NCI-H1092 treated with DMSO at 0.1 percent for 48 hours (cell line): ENCODE results near the gene BICRAL.
"Not testable (repeated sequence)": the region's sequence is repeated elsewhere in the genome, so short reads cannot be mapped to it uniquely, and the experiment has no call there.

ENCODE experiments used
- DNase-seq: peaks from one replicate; lab custom pipeline; 2025; lab: John Stamatoyannopoulos, UW

BICRAL gene

DNA sequence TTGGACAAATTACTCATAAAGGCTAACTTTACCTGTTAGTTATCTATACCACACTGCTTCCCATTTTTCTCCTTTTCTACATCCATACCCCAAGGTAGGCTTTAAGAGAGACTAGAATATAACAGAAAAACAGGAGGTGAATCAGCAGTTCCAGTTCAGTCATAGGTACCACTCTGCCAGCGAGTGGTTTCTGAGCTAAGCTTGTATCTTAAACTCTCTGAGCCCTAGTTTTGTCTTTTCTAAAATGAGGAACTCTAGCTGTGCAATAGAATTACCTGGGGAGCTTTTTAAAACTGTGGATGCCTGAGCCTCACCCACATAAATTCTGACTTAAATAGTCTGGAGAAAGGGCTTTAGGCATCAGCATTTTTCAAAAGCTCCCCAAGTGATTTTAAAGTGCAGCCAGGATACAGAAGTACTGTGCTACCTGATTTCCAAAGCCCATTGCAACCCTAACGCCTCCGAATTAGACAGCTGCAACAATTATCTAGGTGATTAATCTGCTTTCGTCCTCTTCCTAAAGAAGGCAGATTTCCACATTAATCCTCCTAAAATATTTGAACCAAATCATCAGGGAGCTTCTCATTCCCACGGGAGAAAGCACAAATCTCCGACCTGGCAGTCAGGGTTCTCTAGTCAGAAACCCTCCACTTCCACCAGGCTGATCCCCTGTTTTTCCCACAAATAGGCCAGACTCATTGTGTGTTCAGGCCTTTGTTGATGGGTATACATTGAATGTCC lies 60.2 kb downstream of the BICRAL start:
- DNase-seq = no peak

- no peak for DNase-seq
These were observed 63.5 kb downstream of the BICRAL start for GRCh38 chr6:42845327-42845694.

DNA sequence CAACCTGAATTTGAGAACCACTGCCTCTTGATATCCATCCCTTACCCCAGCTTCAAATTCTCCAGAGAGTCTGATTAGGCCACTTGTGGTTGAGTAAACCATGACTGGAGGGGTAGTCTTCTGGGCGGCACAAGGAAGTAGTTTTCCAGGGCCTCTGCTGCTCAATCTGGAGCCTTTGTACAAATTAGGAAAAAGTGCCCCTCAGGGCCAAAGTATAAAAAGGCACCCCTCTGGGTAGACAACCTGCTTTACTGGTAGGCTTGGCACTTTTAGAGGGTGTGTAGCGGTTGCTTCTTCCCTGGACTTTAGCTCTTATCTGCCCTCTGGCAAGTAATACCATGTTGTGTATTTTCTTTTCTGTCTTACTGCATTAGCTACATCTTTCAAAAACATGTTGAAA lies 64.7 kb downstream of the BICRAL start:
- no peak for DNase-seq

DNA sequence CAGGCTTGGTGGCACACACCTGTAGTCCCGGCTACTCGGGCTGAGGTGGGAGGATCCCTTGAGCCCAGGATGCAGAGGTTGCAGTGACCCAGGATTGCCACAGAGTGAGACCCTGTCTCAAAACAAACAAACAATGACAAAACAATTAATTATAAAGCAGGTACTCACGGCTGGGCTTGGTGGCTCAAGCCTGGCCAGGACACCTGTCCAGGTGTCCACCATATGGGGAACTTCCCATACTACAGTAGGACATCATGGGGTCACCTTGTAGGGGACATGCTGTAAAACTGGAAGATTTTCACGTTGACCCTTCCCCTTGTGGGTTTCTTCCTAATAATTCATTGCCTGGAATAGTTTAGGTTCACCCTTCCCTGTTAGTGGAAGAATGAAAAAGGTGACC lies 66.8 kb downstream of the BICRAL start:
- no peak for DNase-seq

DNA sequence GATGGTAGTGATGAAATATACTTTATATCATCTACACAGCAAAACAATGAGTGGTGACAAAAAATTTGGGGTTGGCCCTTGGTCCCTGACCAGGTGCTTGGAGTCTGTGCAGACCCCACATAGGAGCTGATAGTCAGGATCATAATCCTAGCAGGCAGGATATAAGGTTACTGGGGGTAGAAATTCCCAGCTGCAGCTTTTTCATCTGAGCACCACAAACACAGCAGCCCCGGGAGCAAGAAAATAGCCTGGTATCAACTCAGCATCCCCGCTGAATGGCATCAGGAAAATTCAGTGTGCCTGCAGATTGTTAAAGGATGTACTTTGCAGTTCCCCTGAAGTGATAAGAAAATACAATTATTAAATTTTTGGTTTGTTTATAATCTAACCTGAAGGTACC lies 69.7 kb downstream of the BICRAL start:
- no peak for DNase-seq

GRCh38 chr6:42860036-42860435 lies 78.2 kb downstream of the BICRAL start:
- no peak for DNase-seq

- DNase-seq = no peak
These were observed 78.6 kb downstream of the BICRAL start for GRCh38 chr6:42860481-42860880.

- DNase-seq = no peak
These were observed 82.8 kb downstream of the BICRAL start for GRCh38 chr6:42864602-42865001.

GRCh38 chr6:42870145-42870936 lies 88.5 kb downstream of the BICRAL start:
- DNase-seq = no peak

- DNase-seq = no peak
These were observed 89.9 kb downstream of the BICRAL start for GRCh38 chr6:42871711-42872110.

DNA sequence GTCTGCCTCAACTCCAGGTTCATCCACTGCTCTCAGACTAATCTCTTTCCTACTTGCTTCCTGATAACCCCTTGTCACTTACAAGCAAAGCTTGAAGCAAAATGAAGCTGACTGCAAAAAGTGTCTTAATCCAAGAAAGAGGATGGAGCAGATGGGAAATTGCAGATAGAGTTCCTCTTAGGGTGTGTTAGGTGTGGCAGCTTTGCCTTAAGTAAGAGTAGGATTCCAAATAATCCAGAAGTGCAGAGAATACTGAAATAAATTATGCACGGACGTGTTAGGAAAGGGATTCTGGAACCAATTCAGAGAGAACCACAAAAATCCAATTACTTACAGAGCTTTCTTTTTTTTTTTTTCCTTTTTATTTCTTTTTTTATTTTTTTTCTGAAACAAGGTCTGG lies 91.5 kb downstream of the BICRAL start:
- DNase-seq = no peak

DNA sequence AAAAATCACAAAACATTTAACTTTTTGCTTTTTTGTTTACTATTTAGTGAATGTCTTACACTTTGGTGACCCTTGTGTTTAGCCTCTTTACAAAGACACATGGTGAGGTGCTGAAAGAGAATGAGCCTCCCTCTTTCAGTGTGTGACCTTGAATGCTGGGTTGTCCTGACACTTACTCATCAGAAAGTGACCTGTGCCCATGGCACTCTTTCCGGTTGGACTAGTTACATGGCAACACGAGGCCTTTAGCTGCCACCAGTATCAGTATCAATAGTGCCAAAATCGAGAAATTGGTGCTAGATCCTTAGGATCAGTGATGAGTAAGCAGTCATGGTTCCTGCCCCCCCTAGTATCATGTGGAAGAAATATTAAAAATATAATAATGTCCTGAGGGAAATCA lies 95.8 kb downstream of the BICRAL start:
- no peak for DNase-seq

DNA sequence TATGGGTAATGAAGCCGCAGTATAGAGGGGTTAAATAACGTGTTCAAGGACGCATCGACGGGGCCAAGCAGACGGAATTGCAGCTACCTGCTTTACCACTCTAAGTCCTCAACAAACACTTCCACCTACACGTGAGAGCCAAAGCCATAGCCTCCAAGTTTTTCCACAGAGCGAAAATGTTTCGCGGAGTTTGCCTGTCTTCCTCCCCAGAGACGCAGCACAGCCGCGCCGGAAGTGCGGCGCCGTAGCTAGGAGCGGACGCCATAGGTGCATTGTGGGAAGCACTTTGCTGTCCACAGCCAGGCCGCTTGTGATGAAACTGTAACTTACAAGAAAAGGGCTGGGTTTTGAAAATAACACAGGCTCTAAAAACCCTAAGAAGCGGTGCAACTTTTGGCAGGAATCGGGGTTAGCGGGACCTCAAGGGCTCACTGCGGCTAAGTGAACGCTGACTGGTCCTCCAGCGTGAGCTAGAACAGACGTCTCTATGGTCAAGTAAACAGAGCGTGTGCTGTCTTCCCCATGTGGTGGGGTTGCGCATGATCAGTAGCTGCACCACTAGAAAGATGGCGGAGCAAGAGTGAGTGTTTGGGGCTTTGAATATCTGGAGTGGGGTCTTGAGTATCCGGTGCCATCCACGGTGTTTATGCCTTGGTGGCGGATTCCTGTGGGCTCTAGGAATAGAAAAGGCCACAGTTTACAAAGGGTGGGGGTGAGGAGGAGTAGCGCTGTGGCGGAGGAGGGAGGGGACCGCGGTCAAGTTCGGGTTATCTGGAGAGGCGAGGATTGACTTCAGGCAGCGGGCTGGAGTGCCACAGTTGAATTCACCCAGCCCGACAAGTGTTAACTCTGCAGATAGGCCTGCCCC lies 97.8 kb downstream of the BICRAL start, which contains the start of gene RPL7L1:
TSS of gene RPL7L1 (plus strand) at position 245 of the 868 bp plus-strand sequence. CDS start at position 540, 295 bp downstream.
- DNase-seq = peak; percentile 94

DNA sequence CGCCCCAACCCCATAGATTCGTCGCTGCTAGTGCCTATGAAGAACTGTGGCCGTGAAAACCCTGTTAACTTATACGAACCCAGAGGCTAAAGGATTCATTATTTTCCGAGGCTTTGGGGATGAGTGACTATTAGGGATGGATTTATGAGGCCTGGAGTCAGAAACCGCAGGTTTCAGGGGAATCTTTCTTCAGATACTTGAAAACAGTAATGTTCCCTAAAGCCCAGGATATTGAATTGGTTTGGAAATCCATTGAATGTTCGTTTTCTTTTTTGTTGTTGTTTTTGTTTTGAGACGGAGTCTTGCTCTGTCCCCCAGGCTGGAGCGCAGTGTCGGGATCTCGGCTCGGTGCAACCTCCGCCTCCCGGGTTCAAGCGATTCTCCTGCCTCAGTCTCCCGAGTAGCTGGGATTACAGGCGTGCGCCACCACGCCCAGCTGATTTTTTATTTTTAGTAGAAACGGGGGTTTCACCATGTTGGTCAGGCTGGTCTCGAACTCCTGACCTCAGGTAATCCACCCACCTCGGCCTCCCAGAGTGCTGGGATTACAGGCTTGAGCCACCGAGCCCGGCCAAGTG lies 98.5 kb downstream of the BICRAL start:
- not testable (repeated sequence) for DNase-seq

GRCh38 chr6:42880871-42881270 lies 99.0 kb downstream of the BICRAL start:
- DNase-seq = not testable (repeated sequence)

GRCh38 chr6:42885702-42886101 lies 103.8 kb downstream of the BICRAL start:
- no peak for DNase-seq

- DNase-seq = not testable (repeated sequence)
These were observed 106.3 kb downstream of the BICRAL start for GRCh38 chr6:42888201-42888600.

- DNase-seq = no peak
These were observed 108.0 kb downstream of the BICRAL start for GRCh38 chr6:42889815-42890214.

DNA sequence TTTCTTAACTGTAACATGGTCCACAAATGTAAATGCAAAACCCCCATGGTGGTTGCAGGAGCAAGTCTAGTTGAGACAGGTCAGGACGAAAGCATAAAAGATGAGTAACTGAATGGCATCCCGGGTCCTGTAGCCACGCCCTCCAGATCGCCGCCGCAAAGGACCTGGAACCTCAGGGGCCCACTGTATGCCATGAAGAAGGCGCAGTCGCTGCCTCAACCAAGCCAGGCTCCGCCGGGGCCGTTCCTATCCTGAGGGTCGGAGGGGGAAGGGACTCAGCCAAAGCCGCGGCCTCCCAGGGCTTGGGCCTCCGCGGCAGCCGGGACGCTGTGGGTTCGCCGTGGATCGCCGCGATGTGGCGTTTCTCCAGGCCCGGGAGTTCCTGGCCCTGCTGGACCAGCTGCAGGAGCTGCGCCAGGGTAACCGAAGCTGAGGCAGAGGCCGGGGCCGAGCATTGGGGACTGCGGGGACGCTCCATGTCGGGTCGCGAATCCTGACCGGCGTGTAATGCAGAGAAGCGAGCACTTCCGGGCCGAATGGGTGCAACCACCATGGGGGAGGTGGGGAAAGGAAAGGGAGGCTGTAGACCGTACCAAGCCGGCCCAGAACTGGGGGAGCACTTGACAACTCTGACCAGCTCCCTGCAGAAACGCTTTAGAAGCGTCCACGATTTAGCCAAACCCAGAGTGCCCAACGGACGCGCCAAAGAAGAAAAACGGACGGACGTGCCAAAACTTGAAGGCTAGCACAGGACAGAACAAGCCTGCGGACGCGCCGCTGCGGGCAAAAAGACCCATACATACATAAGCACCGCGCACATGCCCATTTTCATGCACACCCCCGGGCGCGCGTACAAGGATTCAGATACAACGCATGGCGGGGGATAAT lies 108.7 kb downstream of the BICRAL start:
- DNase-seq = peak; percentile 94

DNA sequence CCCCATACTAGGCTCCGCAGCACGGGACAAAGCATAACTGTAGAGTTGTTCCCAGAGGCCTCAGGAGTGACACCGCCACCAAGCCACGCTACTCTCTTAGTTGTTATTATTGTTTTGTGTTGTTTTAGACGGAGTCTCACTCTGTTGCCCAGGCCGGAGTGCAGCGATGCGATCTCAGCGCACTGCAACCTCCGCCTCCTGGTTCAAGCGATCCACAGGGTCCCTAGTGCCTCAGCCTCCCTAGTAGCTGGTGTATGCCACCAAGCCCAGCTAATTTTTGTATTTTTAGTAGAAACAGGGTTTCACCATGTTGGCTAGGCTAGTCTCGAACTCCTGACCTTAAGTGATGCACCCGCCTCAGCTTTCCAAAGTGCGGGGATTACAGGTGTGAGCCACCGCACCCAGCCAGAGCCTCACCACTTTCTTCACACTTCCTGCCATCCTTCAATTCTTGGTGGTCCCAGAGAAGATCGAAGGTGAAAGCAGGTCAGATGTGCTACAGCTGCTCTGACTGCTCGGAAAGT lies 109.4 kb downstream of the BICRAL start:
- no peak for DNase-seq
